ENCODE results near the gene ZNF805. TPM values are rescaled to one million over a fixed set of nuclear protein-coding genes. Genes with fewer than 3 reads are reported as not detected.
"Not testable (repeated sequence)": the region's sequence is repeated elsewhere in the genome, so short reads cannot be mapped to it uniquely, and the experiment has no call there.

The ZNF805 gene
- total RNA-seq, 2 experiments from 2014 or later = 8.1 to 14.9 TPM

GRCh38 chr19:57192077-57192420, 48.4 kb upstream of the ZNF805 start:
- ChIA-PET CTCF (ENCODE audit: unreplicated experiment) (no interaction called here), POLR2A (no interaction called here)
- DNase-seq (ENCODE audit: low spot score) = no peak
- H3K9me3 ChIP-seq (ENCODE audit: low read length) = peaks cover 15% of the 10 kb centered on the region; the same call in 1 of the 2 replicates
- no TSS peak for BruUV-seq (replicated peaks)
- H3K4me2 ChIP-seq (ENCODE audit: low read length) = peak overlapping the region; percentile 74
- no peak overlapping the region for H3K27ac ChIP-seq (ENCODE audit: low read depth, low read length, poor library complexity, severe bottlenecking)
- H3K4me1 ChIP-seq (ENCODE audit: insufficient read depth, low read length, poor library complexity, severe bottlenecking) = peaks cover 5% of the 10 kb centered on the region
- peak overlapping the region; percentile 86; the same call in 1 of the 2 replicates for H2AFZ ChIP-seq (ENCODE audit: low read length)
- peak overlapping the region; percentile 85 for H3K4me3 ChIP-seq (ENCODE audit: low read depth, low read length, poor library complexity, severe bottlenecking)
- H4K20me1 ChIP-seq (ENCODE audit: insufficient read depth, low read length) = no peaks in the 10 kb centered on the region
- TF ChIP-seq, protein P1, sequence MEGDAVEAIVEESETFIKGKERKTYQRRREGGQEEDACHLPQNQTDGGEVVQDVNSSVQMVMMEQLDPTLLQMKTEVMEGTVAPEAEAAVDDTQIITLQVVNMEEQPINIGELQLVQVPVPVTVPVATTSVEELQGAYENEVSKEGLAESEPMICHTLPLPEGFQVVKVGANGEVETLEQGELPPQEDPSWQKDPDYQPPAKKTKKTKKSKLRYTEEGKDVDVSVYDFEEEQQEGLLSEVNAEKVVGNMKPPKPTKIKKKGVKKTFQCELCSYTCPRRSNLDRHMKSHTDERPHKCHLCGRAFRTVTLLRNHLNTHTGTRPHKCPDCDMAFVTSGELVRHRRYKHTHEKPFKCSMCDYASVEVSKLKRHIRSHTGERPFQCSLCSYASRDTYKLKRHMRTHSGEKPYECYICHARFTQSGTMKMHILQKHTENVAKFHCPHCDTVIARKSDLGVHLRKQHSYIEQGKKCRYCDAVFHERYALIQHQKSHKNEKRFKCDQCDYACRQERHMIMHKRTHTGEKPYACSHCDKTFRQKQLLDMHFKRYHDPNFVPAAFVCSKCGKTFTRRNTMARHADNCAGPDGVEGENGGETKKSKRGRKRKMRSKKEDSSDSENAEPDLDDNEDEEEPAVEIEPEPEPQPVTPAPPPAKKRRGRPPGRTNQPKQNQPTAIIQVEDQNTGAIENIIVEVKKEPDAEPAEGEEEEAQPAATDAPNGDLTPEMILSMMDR (conservative IDR thresholded peaks at IDR 0.05; ENCODE audit: low read length) = no peak
- TF ChIP-seq EZH2phosphoT487 (IDR thresholded peaks at IDR 0.05; ENCODE audit: borderline replicate concordance, low read depth, low read length) = no peak
- intact Hi-C loops (cut with micrococcal nuclease; ENCODE audit: unreplicated experiment) = no loop called here
- H3K36me3 ChIP-seq (ENCODE audit: insufficient read depth, low read length) = peaks cover 29% of the 10 kb centered on the region
- peaks cover 10% of the 10 kb centered on the region for H3K79me2 ChIP-seq (ENCODE audit: insufficient read depth, low read depth, low read length)
- no peaks in the 10 kb centered on the region for H3K9me2 ChIP-seq (ENCODE audit: insufficient read depth, low read length)

- H3K4me3 ChIP-seq (ENCODE audit: low read depth, low read length, poor library complexity, severe bottlenecking) = peak overlapping the region; percentile 85
- H3K27ac ChIP-seq (ENCODE audit: low read depth, low read length, poor library complexity, severe bottlenecking) = no peak overlapping the region
- H3K36me3 ChIP-seq (ENCODE audit: insufficient read depth, low read length) = peaks cover 29% of the 10 kb centered on the region
- peaks cover 5% of the 10 kb centered on the region for H3K4me1 ChIP-seq (ENCODE audit: insufficient read depth, low read length, poor library complexity, severe bottlenecking)
- H3K79me2 ChIP-seq (ENCODE audit: insufficient read depth, low read depth, low read length) = peaks cover 10% of the 10 kb centered on the region
- no peak overlapping the region for H2AFZ ChIP-seq (ENCODE audit: low read length)
- no peaks in the 10 kb centered on the region for H3K9me2 ChIP-seq (ENCODE audit: insufficient read depth, low read length)
- BruUV-seq (replicated peaks) = no TSS peak
- DNase-seq (ENCODE audit: low spot score) = no peak
- POLR2A ChIA-PET = interaction anchor here (0.9 kb wide), 1 partner anchor 235 kb away, joined by 10 read pairs; no protein-coding TSS in a partner anchor
- intact Hi-C loops (cut with micrococcal nuclease; ENCODE audit: unreplicated experiment) = no loop called here
- H4K20me1 ChIP-seq (ENCODE audit: insufficient read depth, low read length) = no peaks in the 10 kb centered on the region
- TF ChIP-seq, protein P1 (conservative IDR thresholded peaks at IDR 0.05; ENCODE audit: low read length) = no peak
- no peak for TF ChIP-seq EZH2phosphoT487 (IDR thresholded peaks at IDR 0.05; ENCODE audit: borderline replicate concordance, low read depth, low read length)
- peaks cover 11% of the 10 kb centered on the region; the same call in 1 of the 2 replicates for H3K9me3 ChIP-seq (ENCODE audit: low read length)
- H3K4me2 ChIP-seq (ENCODE audit: low read length) = peak overlapping the region; percentile 74; the same call in 1 of the 2 replicates
- CTCF ChIA-PET (ENCODE audit: unreplicated experiment) = no interaction called here
Measured at GRCh38 chr19:57192993-57193392, 47.4 kb upstream of the ZNF805 start.

DNA sequence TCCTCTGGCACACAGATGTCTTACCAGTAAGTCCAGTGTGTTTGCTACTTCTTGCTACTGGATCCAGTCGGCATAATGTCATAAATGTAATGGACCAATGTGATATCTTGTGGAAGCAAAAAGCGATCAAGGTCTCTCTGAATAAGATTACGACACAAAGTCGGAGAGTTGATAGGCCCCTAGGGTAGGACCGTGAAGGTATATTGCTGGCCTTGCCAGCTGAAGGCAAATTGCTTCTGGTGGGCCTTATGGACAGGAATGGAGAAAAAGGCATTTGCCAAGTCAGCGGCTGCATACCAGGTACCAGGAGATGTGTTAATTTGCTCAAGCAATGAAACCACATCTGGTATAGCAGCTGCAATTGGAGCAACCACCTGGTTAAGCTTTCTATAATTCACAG, 42.6 kb upstream of the ZNF805 start:
- H3K4me3 ChIP-seq (ENCODE audit: low read depth, low read length, poor library complexity, severe bottlenecking); intact Hi-C loops (cut with micrococcal nuclease; ENCODE audit: unreplicated experiment); BruUV-seq (replicated peaks); H3K4me2 ChIP-seq (ENCODE audit: low read length); POLR2A ChIA-PET; H3K79me2 ChIP-seq (ENCODE audit: insufficient read depth, low read depth, low read length); DNase-seq (ENCODE audit: low spot score); H2AFZ ChIP-seq (ENCODE audit: low read length); H3K27ac ChIP-seq (ENCODE audit: low read depth, low read length, poor library complexity, severe bottlenecking); CTCF ChIA-PET (ENCODE audit: unreplicated experiment); H3K9me2 ChIP-seq (ENCODE audit: insufficient read depth, low read length); H3K9me3 ChIP-seq (ENCODE audit: low read length); H3K4me1 ChIP-seq (ENCODE audit: insufficient read depth, low read length, poor library complexity, severe bottlenecking); H4K20me1 ChIP-seq (ENCODE audit: insufficient read depth, low read length): not testable (repeated sequence)
- peaks cover 31% of the 10 kb centered on the region for H3K36me3 ChIP-seq (ENCODE audit: insufficient read depth, low read length)
